ENCODE results near the gene MPP3. TPM values are rescaled to one million over a fixed set of nuclear protein-coding genes. Genes with fewer than 3 reads are reported as not detected.
A peak's percentile ranks its signal among the peaks of the same experiment; 100 is the strongest.

The MPP3 gene
- total RNA-seq, 4 donors from 2014 or later: 5.1 to 10.8 (median 7.8) TPM

DNA sequence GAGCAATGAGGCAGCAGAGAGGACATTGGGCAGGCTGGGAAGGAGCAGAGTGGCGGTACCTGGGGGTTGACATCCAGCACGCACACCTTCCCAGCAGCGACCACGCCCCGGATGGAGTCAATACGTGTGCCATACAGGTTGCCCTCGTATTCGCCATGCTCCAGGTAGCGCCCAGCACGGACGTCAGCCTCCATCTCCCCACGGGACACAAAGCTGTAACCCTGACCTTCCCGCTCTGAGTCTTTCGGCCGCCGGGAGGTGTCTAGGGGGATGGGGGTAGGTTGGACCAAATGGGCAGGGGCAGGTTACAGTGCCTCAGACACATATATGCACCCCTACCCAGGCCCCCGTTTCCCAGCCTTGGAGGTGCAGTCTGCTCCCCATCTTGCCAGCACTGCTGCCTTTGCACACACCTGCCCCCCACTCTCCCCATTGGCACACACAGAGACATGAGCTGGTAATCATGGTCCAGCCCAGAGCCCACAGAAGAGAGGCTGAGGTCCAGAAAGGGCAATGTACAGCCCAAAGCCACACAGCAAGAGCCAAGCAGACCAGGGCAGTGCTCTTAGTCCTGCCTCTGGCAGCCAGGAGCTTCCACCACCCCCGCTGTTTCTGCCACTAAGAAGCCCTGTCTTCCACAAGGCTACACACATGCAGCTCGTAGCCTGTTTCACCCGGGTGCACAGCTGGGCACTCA, 46.9 kb upstream of the MPP3 start:
- TF ChIP-seq EP300 (IDR thresholded peaks at IDR 0.05): no peak
- TF ChIP-seq, protein P1, sequence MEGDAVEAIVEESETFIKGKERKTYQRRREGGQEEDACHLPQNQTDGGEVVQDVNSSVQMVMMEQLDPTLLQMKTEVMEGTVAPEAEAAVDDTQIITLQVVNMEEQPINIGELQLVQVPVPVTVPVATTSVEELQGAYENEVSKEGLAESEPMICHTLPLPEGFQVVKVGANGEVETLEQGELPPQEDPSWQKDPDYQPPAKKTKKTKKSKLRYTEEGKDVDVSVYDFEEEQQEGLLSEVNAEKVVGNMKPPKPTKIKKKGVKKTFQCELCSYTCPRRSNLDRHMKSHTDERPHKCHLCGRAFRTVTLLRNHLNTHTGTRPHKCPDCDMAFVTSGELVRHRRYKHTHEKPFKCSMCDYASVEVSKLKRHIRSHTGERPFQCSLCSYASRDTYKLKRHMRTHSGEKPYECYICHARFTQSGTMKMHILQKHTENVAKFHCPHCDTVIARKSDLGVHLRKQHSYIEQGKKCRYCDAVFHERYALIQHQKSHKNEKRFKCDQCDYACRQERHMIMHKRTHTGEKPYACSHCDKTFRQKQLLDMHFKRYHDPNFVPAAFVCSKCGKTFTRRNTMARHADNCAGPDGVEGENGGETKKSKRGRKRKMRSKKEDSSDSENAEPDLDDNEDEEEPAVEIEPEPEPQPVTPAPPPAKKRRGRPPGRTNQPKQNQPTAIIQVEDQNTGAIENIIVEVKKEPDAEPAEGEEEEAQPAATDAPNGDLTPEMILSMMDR (IDR thresholded peaks at IDR 0.05): no peak
- no peak for TF ChIP-seq POLR2A (IDR thresholded peaks at IDR 0.05)
- TF ChIP-seq POLR2AphosphoS5 (IDR thresholded peaks at IDR 0.05): no peak
- H3K4me1 ChIP-seq: peaks cover 0 to 8% (median 3%) of the 10 kb centered on the region in 3 donors
- H3K27ac ChIP-seq: no peak overlapping the region
- no peaks in the 10 kb centered on the region for H3K9me3 ChIP-seq
- H3K27me3 ChIP-seq: no peaks in the 10 kb centered on the region
- no peak for ATAC-seq
- WGBS, 2 donors (ENCODE audit: low coverage in 1 of 2): 76 to 83% methylated on average over 6 to 15 of the region's 20 CpGs
- H3K36me3 ChIP-seq: peaks cover 0 to 77% of the 10 kb centered on the region in 2 donors
- no peak overlapping the region for H3K4me3 ChIP-seq

DNA sequence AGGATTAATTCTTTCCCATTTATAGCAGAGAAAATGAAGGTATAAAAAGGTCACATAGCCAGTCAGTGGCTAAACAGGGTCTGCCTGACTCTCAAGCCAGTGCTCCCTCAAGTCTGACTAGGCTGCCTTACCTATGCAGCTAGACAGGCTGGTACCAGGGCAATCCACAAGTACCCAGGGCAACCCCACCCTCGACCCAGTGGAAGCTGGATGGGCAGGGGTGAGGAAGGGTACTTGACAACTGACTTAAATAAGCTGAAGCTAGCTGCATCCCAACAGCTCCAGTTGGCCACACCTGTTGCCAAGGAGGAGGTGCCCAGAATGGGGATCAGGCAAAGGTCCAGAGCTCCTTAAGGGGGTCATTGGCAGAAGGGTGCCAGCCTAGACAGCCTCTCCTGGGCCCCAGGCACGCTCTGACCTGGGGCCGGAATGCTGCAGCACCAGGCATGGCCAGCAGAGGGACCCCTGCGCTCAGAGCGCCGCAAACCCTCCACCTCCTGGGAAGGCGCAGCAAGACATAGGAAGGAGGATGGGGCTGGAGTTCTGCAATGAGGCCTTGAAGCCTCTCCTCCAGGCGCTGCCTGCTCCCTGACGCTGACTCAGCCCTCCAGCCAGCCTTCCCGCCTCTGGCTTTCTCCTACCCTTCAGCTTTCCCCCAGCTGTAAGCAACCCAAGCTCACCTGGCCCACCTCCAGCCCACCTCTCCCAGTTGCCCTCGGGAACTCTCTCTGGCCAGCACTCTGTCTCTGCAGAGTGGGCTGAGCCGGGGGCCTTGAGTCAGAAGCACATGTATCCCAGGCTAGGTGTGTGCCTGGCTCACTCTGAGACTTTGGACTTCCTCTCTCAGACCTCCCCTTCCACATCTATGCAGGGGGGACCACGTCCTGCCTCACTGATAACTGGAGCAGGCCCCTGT, 45.6 kb upstream of the MPP3 start:
- ATAC-seq: peak; percentile 85
- Histone ChIP-seq H3K27ac (peak overlapping the region in 2 of 4 donors; percentile 4 to 37), H3K36me3 (peaks cover 0 to 75% of the 10 kb centered on the region in 2 donors)

DNA sequence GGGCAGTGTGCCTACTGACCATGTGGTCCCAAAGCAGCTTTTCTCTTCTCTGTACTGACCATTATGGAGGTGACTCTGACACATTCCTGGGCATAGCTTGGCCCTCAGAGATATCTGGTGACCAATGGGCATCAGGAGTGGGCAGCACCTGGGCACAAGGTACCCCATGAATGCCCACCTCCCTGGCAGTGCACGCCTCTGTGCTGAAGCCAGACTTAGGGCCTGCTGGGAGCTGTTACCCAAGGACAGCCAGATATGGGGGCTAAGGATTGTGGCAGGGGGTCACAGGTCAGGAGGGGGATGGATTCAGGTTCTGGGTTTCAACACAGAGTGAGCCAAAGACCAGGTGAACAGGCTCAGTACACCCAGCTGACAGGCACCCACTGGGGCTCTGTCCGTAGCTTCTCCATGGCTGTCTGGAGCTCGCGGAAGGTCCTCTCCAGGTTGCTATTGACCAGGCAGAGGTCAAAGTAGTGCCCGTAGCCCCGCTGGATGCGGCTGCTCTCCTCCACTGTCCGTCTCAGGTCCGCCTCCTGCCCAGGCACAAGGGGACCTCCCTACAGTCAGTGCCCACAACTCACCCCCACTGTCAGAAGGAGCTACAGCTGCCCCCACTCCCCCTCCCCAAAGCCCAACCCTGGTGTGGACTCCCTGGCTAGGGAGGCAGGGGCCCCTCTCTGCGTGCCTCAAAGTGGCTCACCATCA, 44.7 kb upstream of the MPP3 start:
- Histone ChIP-seq H3K36me3 (peaks cover 0 to 66% of the 10 kb centered on the region in 2 donors), H3K4me3 (no peak overlapping the region), H3K27me3 (no peaks in the 10 kb centered on the region), H3K27ac (no peak overlapping the region), H3K9me3 (no peaks in the 10 kb centered on the region), H3K4me1 (peaks cover 0 to 8% (median 3%) of the 10 kb centered on the region in 3 donors)
- TF ChIP-seq, protein P1 (IDR thresholded peaks at IDR 0.05): no peak
- TF ChIP-seq EP300 (IDR thresholded peaks at IDR 0.05) (no peak), POLR2A (IDR thresholded peaks at IDR 0.05) (no peak), POLR2AphosphoS5 (IDR thresholded peaks at IDR 0.05) (no peak)
- 84 to 100% methylated on average over 1 to 5 of the region's 10 CpGs for WGBS, 2 donors (ENCODE audit: low coverage in 1 of 2)
- no peak for ATAC-seq

More for the DNA sequence above, 45.6 kb upstream of the MPP3 start:
- no peak overlapping the region for H3K4me3 ChIP-seq
- WGBS, 2 donors (ENCODE audit: low coverage in 1 of 2): 16% methylated on average over 8 of the region's 13 CpGs; no CpG with 5 or more reads in 1 of the 2 donors
- TF ChIP-seq POLR2AphosphoS5 (IDR thresholded peaks at IDR 0.05): no peak
- TF ChIP-seq POLR2A (IDR thresholded peaks at IDR 0.05): no peak
- no peak for TF ChIP-seq EP300 (IDR thresholded peaks at IDR 0.05)
- TF ChIP-seq, protein P1 (IDR thresholded peaks at IDR 0.05): peak; percentile 77 to 96 (median 91)
- peaks cover 0 to 8% (median 3%) of the 10 kb centered on the region in 3 donors for H3K4me1 ChIP-seq
- no peaks in the 10 kb centered on the region for H3K27me3 ChIP-seq
- no peaks in the 10 kb centered on the region for H3K9me3 ChIP-seq

DNA sequence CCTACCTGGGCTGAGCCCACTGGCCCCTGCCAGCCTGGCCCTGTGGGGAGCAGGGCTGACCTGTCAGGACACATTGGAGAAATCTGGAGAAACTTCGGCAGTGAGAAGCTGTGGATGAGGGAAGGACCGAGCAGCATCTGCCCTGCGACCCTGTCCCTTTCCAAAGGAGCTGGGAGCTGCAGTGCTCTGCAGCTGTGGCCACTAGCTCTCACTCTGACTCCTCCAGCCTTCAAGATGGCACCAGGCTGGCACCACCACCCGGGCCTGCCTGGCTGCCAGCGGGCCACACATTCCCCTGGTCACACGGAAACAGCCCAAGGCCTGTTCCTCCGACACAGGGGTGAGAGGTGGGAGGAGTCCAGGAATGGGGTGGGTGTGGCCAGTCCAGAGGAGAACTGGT, 44.1 kb upstream of the MPP3 start:
- H3K9me3 ChIP-seq: no peaks in the 10 kb centered on the region
- WGBS, 2 donors (ENCODE audit: low coverage in 1 of 2): no CpG with 5 or more reads among the region's 7 CpGs
- no peak for TF ChIP-seq EP300 (IDR thresholded peaks at IDR 0.05)
- no peak for TF ChIP-seq POLR2AphosphoS5 (IDR thresholded peaks at IDR 0.05)
- TF ChIP-seq, protein P1 (IDR thresholded peaks at IDR 0.05): no peak
- no peak for TF ChIP-seq POLR2A (IDR thresholded peaks at IDR 0.05)
- H3K27ac ChIP-seq: no peak overlapping the region
- no peaks in the 10 kb centered on the region for H3K27me3 ChIP-seq
- peaks cover 0 to 8% (median 3%) of the 10 kb centered on the region in 3 donors for H3K4me1 ChIP-seq
- no peak overlapping the region for H3K4me3 ChIP-seq
- ATAC-seq: no peak
- H3K36me3 ChIP-seq: peaks cover 0 to 60% of the 10 kb centered on the region in 2 donors
